ENCODE results near the gene CARS1.

The CARS1 gene

GRCh38 chr11:3009481-3009880, 47.7 kb downstream of the CARS1 start:
- DNase-seq (ENCODE audit: low read depth in 2 of 2): no peak

- DNase-seq (ENCODE audit: low read depth in 2 of 2): no peak
These were observed 48.4 kb downstream of the CARS1 start for GRCh38 chr11:3008746-3009336.

GRCh38 chr11:3007404-3008010, 49.7 kb downstream of the CARS1 start:
- DNase-seq (ENCODE audit: low read depth in 2 of 2): no peak

- no peak for DNase-seq (ENCODE audit: low read depth in 2 of 2)
These were observed 50.5 kb downstream of the CARS1 start for GRCh38 chr11:3006505-3007260.

- no peak for DNase-seq (ENCODE audit: low read depth in 2 of 2)
These were observed 52.7 kb downstream of the CARS1 start for GRCh38 chr11:3004481-3004880.

- DNase-seq (ENCODE audit: low read depth in 2 of 2): no peak
These were observed 53.6 kb downstream of the CARS1 start for GRCh38 chr11:3003396-3004231.

GRCh38 chr11:3002871-3003270, 54.4 kb downstream of the CARS1 start:
- no peak for DNase-seq (ENCODE audit: low read depth in 2 of 2)

- DNase-seq (ENCODE audit: low read depth in 2 of 2): no peak
These were observed 54.8 kb downstream of the CARS1 start for GRCh38 chr11:3002351-3002861.

GRCh38 chr11:3001496-3001895, 55.7 kb downstream of the CARS1 start:
- DNase-seq (ENCODE audit: low read depth in 2 of 2): no peak

- DNase-seq (ENCODE audit: low read depth in 2 of 2): no peak
These were observed 56.9 kb downstream of the CARS1 start for GRCh38 chr11:3000032-3000961.

- no peak for DNase-seq (ENCODE audit: low read depth in 2 of 2)
These were observed 57.7 kb downstream of the CARS1 start for GRCh38 chr11:2999464-2999998.

GRCh38 chr11:2998073-2998850, 59.0 kb downstream of the CARS1 start:
- DNase-seq (ENCODE audit: low read depth in 2 of 2): no peak

- DNase-seq (ENCODE audit: low read depth in 2 of 2): no peak
These were observed 59.8 kb downstream of the CARS1 start for GRCh38 chr11:2997406-2997805.

GRCh38 chr11:2996976-2997375, 60.2 kb downstream of the CARS1 start:
- DNase-seq (ENCODE audit: low read depth in 2 of 2): no peak

GRCh38 chr11:2995893-2996554, 61.2 kb downstream of the CARS1 start:
- DNase-seq (ENCODE audit: low read depth in 2 of 2): no peak

GRCh38 chr11:2995031-2995561, 62.1 kb downstream of the CARS1 start:
- no peak for DNase-seq (ENCODE audit: low read depth in 2 of 2)

GRCh38 chr11:2994336-2994730, 62.9 kb downstream of the CARS1 start:
- DNase-seq (ENCODE audit: low read depth in 2 of 2): no peak

- DNase-seq (ENCODE audit: low read depth in 2 of 2): no peak
These were observed 64.3 kb downstream of the CARS1 start for GRCh38 chr11:2992997-2993325.
